NCI-H526 (cell line): ENCODE measurements around the gene CDK5RAP2.

ENCODE experiments used
- DNase-seq, 2 experiments: peaks; one replicate each; lab custom pipeline; 2025; lab: John Stamatoyannopoulos, UW

CDK5RAP2 gene

GRCh38 chr9:120383999-120384924 is 195.7 kb downstream of the CDK5RAP2 start:
- DNase-seq: no peak

GRCh38 chr9:120383611-120383998 is 196.4 kb downstream of the CDK5RAP2 start:
- no peak for DNase-seq

- DNase-seq: no peak
Observed at GRCh38 chr9:120382453-120382852, 197.5 kb downstream of the CDK5RAP2 start.

GRCh38 chr9:120381839-120382238 is 198.1 kb downstream of the CDK5RAP2 start:
- no peak for DNase-seq

GRCh38 chr9:120379611-120380010 is 200.4 kb downstream of the CDK5RAP2 start:
- DNase-seq: no peak

GRCh38 chr9:120378680-120379079 is 201.3 kb downstream of the CDK5RAP2 start:
- DNase-seq: no peak

- no peak for DNase-seq
Observed at GRCh38 chr9:120377268-120378159, 202.5 kb downstream of the CDK5RAP2 start.

GRCh38 chr9:120376101-120376500 is 203.9 kb downstream of the CDK5RAP2 start:
- no peak for DNase-seq

- no peak for DNase-seq
Observed at GRCh38 chr9:120375316-120375715, 204.7 kb downstream of the CDK5RAP2 start.

GRCh38 chr9:120374817-120375216 is 205.2 kb downstream of the CDK5RAP2 start:
- DNase-seq: no peak

GRCh38 chr9:120374239-120374638 is 205.7 kb downstream of the CDK5RAP2 start:
- no peak for DNase-seq

- DNase-seq: no peak
Observed at GRCh38 chr9:120372040-120372439, 207.9 kb downstream of the CDK5RAP2 start.

- DNase-seq: no peak
Observed at GRCh38 chr9:120369608-120370220, 210.3 kb downstream of the CDK5RAP2 start.

- no peak for DNase-seq
Observed at GRCh38 chr9:120368799-120369198, 211.2 kb downstream of the CDK5RAP2 start.

GRCh38 chr9:120366644-120367019 is 213.3 kb downstream of the CDK5RAP2 start:
- no peak for DNase-seq

- DNase-seq: no peak
Observed at GRCh38 chr9:120365386-120365785, 214.6 kb downstream of the CDK5RAP2 start.

- no peak for DNase-seq
Observed at GRCh38 chr9:120363697-120364096, 216.3 kb downstream of the CDK5RAP2 start.

GRCh38 chr9:120362446-120362845 is 217.5 kb downstream of the CDK5RAP2 start:
- DNase-seq: no peak

GRCh38 chr9:120361551-120361950 is 218.4 kb downstream of the CDK5RAP2 start:
- no peak for DNase-seq

- DNase-seq: no peak
Observed at GRCh38 chr9:120360510-120360909, 219.5 kb downstream of the CDK5RAP2 start.

- DNase-seq: no peak
Observed at GRCh38 chr9:120360046-120360445, 219.9 kb downstream of the CDK5RAP2 start.

- DNase-seq: no peak
Observed at GRCh38 chr9:120358877-120359276, 221.1 kb downstream of the CDK5RAP2 start.
